GM18498 (cell line): ENCODE measurements around the gene GSTM1.
"Not testable (repeated sequence)": the region's sequence is repeated elsewhere in the genome, so short reads cannot be mapped to it uniquely, and the experiment has no call there.

Experiments used
- ATAC-seq: cut with Tn5 transposase; IDR thresholded peaks from one replicate; pipeline ENCODE4 v1.9.1; 2021; ENCODE audit warnings: mild to moderate bottlenecking, moderate library complexity; ENCODE audit not compliant: unreplicated experiment

The GSTM1 gene

GRCh38 chr1:109695138-109695537 lies 7.5 kb downstream of the GSTM1 start:
- ATAC-seq: not testable (repeated sequence)

DNA sequence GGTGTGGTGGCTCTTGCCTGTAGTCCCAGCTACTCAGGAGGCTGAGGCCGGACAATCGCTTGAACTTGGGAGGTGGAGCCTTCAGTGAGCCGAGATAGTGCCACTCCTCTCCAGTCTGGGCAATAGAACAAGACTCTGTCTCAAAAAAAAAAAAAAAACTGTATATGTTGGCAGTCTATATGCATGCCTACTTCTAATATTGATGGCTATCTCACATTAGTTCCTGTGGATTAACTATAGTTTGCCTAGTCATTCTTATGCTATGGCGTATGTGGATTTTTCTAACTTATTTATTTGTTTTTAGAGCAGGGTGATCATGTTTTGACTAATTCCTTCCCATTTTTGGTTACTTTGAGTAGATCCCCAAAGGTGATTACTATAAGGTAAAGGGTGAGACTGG lies 9.4 kb downstream of the GSTM1 start:
- ATAC-seq: no peak

GRCh38 chr1:109697861-109698260 lies 10.2 kb downstream of the GSTM1 start:
- ATAC-seq: not testable (repeated sequence)

GRCh38 chr1:109702940-109703339 lies 15.3 kb downstream of the GSTM1 start:
- ATAC-seq: not testable (repeated sequence)

DNA sequence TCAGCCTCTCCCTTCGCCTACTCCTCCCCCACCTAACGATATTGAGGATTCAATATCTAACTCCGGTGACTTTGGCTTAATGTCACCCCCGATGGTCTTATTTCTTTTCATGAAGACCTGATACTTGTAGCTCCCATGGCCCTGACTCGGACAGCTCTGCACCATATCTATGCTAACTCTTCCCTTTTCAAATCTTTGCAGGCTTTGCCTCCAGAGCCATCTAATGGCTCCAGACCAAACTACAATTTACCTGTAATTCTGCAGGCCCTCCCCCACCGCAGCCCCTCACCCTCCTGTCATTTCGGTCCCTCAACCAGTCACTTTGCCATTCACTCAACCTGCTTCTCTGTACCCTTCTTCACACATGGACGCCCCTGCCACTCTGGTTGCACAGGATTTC lies 16.6 kb downstream of the GSTM1 start:
- no peak for ATAC-seq

- no peak for ATAC-seq
Measured at GRCh38 chr1:109705411-109705810, 17.8 kb downstream of the GSTM1 start.

DNA sequence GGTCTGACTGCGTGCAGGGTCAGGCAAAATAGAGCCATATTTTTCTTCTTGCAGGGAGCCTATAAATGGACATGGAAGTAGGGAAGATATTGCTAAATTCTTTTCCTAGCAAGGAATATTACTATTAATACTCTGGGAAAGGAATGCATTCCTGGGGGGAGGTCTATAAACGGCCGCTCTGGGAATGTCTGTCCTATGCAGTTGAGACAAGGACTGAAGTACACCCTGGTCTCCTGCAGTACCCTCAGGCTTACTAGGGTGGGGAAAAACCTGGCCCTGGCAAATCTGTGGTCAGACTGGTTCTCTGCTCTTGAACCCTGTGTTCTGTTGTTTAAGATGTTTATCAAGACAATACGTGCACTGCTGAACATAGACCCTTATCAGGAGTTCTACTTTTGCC lies 21.3 kb downstream of the GSTM1 start:
- ATAC-seq: not testable (repeated sequence)

- ATAC-seq: not testable (repeated sequence)
Measured at GRCh38 chr1:109709822-109710221, 22.2 kb downstream of the GSTM1 start.

DNA sequence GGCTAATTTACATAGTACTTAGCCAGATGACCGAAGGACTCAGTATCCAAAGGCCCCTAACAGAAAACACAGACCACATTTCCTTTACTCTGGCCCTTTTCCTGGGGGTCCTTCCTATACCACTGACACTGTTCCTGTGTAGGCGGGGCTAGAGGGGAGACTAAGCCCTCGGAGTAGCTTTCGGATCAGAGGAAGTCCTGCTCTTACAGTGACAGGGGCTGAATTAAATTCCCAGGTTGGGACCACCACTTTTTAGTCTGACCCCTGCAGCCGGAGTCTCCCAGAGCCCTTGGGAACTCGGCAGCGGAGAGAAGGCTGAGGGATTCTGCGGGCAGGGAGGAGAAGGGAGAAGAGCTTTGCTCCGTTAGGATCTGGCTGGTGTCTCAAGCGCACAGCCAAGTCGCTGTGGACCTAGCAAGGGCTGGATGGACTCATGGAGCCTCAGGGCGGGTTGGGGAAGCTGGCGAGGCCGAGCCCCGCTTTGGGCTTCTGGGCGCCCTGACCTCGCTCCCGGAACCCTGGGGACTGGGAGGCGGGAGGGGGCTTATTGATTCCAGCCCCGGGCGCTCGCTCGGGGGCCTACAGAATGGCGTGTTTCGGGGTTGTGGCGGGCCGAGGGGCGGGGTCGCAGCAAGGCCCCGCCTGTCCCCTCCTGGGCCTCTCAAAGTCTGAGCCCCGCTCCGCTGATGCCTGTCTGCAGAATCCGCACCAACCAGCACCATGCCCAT lies 24.1 kb downstream of the GSTM1 start, which contains the start of gene GSTM5:
GSTM5 (plus strand) TSS at position 659 of the 728 bp plus-strand sequence; CDS start at position 721, 62 bp downstream.
- ATAC-seq: not testable (repeated sequence)

DNA sequence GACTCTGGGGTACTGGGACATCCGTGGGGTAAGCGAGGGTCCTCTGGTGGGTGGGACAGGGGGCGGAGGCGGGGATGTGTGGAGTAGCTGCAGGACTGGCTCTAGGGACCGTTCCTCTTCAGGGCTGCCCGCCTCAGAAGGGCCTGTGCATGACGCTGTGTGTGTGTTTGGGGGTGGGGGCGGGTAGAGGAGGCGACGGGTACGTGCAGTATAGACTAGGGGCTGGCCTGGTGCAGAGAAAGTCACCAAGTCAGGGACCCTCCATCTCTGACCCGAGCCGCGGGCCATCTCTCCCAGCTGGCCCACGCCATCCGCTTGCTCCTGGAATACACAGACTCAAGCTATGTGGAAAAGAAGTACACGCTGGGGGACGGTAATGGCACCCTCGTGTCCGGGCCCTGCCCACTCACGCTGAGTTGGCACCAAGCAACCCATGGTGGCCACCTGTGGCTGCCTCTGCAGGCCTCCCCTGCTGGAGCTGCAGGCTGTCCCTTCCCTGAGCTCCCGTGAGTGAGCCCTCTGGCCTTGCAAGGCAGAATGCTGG lies 24.8 kb downstream of the GSTM1 start:
- ATAC-seq: no peak

GRCh38 chr1:109713636-109714035 lies 26.0 kb downstream of the GSTM1 start:
- ATAC-seq: no peak

GRCh38 chr1:109714661-109715372 lies 27.2 kb downstream of the GSTM1 start:
- ATAC-seq: no peak

DNA sequence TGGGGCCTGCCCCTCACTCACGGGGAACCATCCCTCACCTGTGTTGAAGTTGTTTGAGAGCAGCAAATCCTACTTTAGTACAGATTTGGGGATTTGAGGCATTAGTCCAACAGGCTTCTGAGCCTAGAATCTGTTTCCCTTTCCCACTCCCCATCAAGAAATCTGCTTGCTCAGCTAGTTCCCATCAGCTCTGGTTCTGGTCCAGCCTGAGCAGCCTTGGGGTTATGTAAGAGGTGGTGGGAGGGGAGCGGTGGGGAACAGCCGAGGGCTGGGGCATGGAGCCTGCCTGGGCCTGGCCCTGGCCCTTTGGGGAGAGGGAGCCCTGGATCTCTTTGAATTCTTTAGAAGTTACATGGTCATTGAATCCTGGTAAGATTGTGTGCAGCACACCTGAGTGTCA lies 28.5 kb downstream of the GSTM1 start:
- ATAC-seq: no peak

- ATAC-seq: no peak
Measured at GRCh38 chr1:109716570-109717090, 29.0 kb downstream of the GSTM1 start.

- no peak for ATAC-seq
Measured at GRCh38 chr1:109717729-109718128, 30.1 kb downstream of the GSTM1 start.

GRCh38 chr1:109718495-109718894 lies 30.9 kb downstream of the GSTM1 start:
- no peak for ATAC-seq

DNA sequence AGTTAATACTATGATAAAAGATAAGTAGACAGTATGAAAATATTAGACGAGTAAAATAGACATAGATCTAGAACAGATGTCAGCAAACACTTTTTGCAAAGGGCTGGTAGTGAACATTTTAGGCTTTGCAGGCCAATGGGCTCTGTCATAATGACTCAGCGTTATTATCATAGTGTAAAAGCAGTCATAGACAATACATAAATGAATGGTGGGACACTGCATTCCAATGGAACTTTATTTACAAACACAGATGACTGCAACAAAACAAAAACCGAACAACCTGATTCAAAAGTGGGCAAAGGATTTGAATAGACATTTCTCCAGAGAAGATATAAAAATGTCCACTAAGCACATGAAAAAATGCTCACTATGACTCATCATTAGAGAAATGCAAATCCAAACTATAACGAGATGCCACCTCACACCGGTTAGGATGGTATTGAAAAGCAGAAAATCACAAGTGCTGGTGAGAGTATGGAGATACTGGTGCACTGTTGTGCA lies 31.8 kb downstream of the GSTM1 start:
- ATAC-seq: peak; percentile 69

GRCh38 chr1:109721042-109721441 lies 33.4 kb downstream of the GSTM1 start:
- ATAC-seq: no peak

GRCh38 chr1:109721971-109722370 lies 34.4 kb downstream of the GSTM1 start:
- ATAC-seq: no peak

DNA sequence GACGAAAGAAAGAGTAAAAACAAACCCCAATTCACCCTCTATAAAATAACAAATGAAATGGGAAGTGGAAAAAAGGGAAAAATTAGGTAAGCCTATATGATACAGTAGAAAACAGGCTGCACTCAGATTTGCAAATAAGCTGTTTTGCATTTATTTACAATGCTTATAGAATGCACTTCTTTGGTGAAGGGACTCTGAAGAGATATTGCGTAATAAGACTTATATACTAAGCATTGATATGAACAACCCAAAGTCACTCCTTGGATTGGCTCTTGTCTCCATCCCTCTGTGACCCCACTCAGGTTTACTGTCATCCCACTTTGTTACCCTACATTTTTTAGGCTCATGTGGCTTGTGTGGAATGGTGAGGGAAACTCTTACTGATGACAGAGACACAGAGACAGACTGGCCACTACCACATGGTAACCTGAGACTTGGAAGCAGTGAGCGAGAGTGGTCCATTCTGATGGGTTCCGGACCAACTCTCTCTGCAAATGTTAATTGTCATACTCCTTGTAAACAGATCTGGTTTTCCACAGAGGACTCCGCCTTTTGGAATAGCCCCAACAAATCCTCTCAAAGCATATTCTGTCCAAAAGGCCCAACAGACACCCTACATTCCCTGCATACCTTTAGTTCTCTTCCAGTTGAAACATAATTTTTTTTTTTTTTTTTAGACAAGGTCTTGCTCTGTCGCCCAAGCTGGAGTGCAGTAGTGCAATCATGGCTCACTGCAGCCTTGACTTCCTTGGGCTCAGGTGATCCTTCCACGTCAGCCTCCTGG lies 35.5 kb downstream of the GSTM1 start:
- no peak for ATAC-seq

DNA sequence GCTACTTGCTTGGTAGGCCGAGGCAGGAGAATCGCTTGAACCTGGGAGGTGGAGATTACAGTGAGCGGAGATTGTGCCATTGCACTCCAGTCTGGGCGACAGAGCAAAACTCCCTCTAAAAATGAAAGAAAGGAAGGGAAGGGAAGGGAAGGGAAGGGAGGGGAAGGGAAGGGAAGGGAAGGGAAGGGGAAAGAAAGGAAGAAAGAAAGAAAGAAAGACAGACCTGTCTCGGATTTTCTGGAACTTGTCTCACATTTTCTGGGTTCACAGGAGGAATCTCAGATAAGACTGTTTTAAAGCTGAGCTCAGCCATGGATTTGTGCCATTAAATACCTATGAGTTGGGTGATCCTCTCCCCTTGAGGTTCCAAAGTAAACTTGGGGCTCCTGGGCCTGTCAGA lies 37.3 kb downstream of the GSTM1 start:
- ATAC-seq: no peak
